Ramos (cell line): ENCODE measurements around the gene UBL5.

Experiments used
- in situ Hi-C: fragments of 300-500 bp; cut with MboI; formaldehyde crosslinking; loops from one replicate; pipeline ENCODE4 v1.14.3; 2022; ENCODE audit warnings: low sequenced_read_pairs; ENCODE audit not compliant: unreplicated experiment

UBL5 gene

GRCh38 chr19:9848060-9848459, 20.3 kb downstream of the UBL5 start:
- in situ Hi-C loops: no loop called here

GRCh38 chr19:9848762-9849161, 21.0 kb downstream of the UBL5 start:
- in situ Hi-C loops: no loop called here

GRCh38 chr19:9849791-9850190, 22.1 kb downstream of the UBL5 start:
- in situ Hi-C loops: no loop called here

GRCh38 chr19:9850235-9850959, 22.7 kb downstream of the UBL5 start:
- in situ Hi-C loops: no loop called here

DNA sequence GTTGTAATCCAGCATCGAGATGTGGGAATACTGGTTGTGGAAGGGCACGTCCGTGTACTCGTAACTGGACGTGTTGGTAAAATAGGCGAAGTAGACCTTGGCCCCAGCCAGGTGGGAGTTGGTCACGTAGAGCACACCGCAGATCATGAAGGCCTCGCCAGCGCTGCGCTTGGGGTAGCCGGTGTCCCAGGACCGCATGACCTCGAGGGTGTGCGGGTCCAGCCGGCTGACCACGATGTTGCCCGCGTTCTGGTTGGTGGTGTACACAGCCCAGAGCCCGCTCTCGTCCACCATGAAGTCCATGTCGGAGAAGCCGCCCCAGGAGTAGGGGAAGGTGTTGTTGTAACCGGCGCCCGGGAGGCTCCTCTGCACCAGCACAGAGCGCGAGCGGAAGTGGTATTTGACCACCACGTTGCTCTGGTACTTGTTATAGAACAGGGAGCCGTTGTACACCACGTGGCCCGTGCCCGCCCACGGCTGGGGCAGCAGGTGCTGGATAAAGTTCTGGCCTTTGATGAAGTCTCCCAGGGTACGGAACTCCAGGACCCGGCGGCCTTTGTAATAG, 26.6 kb downstream of the UBL5 start:
- in situ Hi-C loops: no loop called here

GRCh38 chr19:9856609-9857008, 28.9 kb downstream of the UBL5 start:
- in situ Hi-C loops: no loop called here

DNA sequence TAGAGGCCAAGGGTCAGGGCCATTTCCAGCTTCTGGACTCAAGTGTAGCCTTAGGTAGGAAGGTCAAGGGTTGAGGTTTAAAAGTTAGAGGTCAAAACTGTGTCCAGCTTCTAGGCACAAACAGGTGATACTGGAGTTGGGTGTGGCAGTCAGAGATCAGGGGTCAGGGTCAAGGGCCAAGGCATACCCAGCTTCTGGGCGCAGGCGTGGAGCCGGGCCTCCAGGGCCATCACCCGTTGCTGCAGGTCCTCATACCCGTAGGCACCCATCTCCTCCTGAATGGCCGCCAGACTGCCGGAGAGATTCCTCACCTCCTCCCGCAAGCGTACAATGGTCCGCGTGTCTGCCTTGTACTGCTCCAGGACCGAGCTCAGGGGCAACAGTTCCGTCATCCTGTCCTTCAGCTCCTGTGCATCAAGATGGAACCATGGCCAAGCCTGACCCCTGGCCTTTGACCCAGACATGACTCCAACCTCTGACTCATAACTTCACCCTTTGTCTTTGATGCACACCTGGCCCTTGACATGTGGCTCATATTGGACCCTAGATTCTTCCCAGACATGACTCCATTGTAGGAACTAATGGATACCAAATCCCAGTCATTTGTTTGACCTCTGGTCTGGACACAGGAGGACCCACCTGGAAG, 29.5 kb downstream of the UBL5 start:
- in situ Hi-C loops: no loop called here

GRCh38 chr19:9857920-9858746, 30.4 kb downstream of the UBL5 start:
- in situ Hi-C loops: no loop called here

GRCh38 chr19:9858766-9859165, 31.0 kb downstream of the UBL5 start:
- in situ Hi-C loops: no loop called here

DNA sequence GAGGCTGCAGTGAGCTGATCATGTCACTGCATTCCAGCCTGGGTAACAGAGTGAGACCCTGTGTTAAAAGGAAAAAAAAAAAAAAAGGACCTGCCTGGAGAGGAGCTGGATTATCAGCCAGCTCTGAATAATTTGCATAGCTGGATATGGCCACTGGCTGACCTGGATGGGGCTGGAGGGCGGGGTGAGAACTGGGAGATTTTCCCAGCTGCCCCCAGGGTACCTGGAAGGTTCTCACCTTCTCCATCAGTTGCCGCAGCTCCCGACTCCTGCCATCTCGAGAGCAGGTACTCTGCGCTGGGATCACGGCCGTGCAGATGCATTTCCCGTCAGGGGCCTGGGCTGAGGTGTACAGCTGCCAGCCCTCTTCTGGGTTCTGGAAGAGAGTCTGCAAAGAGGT, 32.7 kb downstream of the UBL5 start:
- in situ Hi-C loops: no loop called here

DNA sequence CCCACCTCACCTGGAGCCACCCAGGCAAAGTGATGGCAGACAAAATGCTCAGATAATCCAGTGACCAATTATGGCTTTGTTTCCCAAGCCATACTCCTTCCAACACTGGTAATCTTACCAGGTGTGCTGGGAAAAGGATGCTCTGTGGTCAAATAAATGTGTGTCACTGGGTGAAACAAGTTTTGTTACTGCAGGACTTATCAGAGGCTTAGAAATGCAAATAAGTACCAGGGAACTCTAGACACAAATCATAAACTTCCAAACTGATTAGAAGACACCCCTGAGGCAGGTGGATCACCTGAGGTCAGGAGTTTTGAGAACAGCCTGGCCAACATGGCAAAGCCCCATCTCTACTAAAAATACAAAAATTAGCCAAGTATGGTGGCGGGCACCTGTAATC, 33.8 kb downstream of the UBL5 start:
- in situ Hi-C loops: no loop called here

- in situ Hi-C loops: no loop called here
Measured at GRCh38 chr19:9862938-9863337, 35.2 kb downstream of the UBL5 start.

DNA sequence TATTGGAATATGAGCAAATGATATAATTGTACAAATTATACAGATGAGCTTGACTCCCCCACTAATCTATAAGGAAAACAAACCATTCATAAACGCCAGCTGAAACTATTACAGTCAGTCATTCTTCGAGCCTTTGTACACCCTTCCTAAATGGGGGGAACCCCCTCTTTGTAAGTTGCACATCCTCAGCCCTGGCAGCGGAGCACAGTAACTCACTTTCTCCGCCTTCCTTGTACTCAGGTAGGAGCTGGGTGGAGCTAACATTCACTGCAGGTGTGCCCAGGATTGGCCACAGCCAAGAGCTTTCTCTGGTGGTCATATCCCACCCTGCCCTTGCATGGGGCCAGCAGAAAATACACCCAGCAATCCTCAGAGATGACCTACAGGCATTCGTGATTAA, 36.0 kb downstream of the UBL5 start:
- in situ Hi-C loops: no loop called here

DNA sequence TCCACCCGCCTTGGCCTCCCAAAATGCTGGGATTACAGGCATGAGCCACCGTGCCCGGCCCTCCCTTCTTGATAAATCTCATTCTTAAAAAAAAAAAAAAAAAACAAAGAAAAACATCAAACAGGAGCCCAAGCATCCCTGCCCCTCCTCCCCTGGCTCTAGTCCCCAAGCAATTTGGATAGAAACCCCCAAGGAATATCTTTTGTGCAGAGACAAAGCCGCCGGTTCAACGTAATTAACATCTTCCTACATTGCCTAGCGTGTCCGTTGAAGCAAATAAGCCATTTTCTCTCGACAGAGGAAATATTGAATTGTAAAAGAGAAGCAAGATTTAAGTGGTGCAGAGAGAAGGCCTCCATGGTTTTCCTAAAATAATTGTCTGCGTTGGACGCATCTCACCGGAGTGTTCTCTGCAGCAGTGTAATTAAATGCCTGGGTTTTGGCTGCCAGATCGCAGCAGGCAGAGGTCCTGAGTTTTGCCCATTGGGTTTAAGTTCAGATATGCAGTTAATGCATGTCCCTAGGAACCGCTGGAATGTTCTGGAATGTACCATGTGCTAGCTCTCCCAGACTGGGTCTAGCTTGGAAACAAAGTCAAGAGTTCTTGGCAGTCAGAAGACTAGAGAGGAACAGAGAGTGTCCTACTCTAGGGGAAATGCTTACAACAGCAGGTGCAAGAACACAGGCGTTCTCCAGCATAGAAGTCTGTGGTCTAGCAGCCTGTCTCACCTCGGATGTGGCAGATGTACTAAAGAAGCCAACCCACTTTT, 38.2 kb downstream of the UBL5 start:
- in situ Hi-C loops: no loop called here

GRCh38 chr19:9868983-9869617, 41.4 kb downstream of the UBL5 start:
- in situ Hi-C loops: no loop called here

GRCh38 chr19:9871626-9872338, 44.1 kb downstream of the UBL5 start:
- in situ Hi-C loops: no loop called here

- in situ Hi-C loops: no loop called here
Measured at GRCh38 chr19:9872618-9873242, 45.0 kb downstream of the UBL5 start.

DNA sequence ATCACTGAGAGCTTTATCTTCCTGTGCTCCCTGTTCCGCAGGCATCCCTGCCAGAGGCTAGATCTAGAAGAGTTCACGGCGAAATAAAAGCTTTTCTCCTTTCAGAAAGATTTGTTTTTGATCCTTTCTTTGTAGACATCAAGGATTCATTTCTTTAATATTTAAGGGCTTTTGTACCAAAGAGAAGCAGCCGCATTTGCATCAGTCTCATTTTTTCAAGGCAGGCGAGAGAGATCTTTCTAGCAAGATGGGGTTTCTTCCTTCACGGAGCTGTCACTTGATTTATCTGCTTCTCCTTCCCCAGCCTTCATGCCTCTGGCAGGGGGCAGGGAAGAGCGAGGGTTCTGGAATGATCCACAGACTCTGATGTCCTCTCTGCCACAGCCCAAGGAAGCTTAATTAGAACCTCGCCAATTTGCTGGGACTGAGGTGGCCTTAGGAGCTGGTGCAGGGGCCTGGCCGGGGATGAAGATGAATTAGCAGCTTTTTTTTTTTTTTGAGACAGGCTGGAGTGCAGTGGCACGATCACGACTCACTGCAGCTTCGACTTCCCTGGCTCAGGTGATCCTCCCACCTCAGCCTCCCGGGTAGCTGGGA, 47.4 kb downstream of the UBL5 start:
- in situ Hi-C loops: no loop called here
